Astrocyte (in vitro differentiated cells and primary cell): ENCODE results near the gene DGUOK. TPM values are rescaled to one million over a fixed set of nuclear protein-coding genes. Genes with fewer than 3 reads are reported as not detected.

ENCODE experiments used
- DNase-seq: peaks from one replicate; pipeline ENCODE4 v3.0.0-alpha.2; 2010; ENCODE audit warnings: low read depth
- FAIRE-seq: peaks from 2 replicates; lab custom pipeline; 2011; peaks lifted over from hg19 to GRCh38; lab: Jason Lieb, UNC
- H2AFZ ChIP-seq: 2 replicates; pipeline ENCODE4 v1.6.0; 2012; ENCODE audit warnings: low read depth, low read length, inconsistent platforms
- H3K27ac ChIP-seq: 2 replicates; pipeline ENCODE4 v1.5.1; 2011; ENCODE audit warnings: low read depth, low read length, inconsistent platforms
- H3K27me3 ChIP-seq: 2 replicates; pipeline ENCODE4 v1.6.0; 2011; ENCODE audit warnings: low read length, inconsistent platforms; ENCODE audit not compliant: insufficient read depth
- H3K36me3 ChIP-seq: 2 replicates; pipeline ENCODE4 v1.5.1; 2011; ENCODE audit warnings: low read length, inconsistent platforms; ENCODE audit not compliant: insufficient read depth
- H3K4me1 ChIP-seq: 2 replicates; pipeline ENCODE4 v1.5.1; 2011; ENCODE audit warnings: low read length, inconsistent platforms; ENCODE audit not compliant: insufficient read depth
- H3K4me2 ChIP-seq: 2 replicates; pipeline ENCODE4 v1.6.0; 2012; ENCODE audit warnings: low read length, inconsistent platforms
- H3K4me3 ChIP-seq: 2 replicates; pipeline ENCODE4 v1.5.1; 2011; ENCODE audit warnings: low read depth, mild to moderate bottlenecking, low read length, inconsistent platforms; ENCODE audit not compliant: insufficient read depth
- H3K79me2 ChIP-seq: 2 replicates; pipeline ENCODE4 v1.6.0; 2012; ENCODE audit warnings: mild to moderate bottlenecking, low read length, inconsistent platforms; ENCODE audit not compliant: insufficient read depth
- H3K9ac ChIP-seq: 2 replicates; pipeline ENCODE4 v1.6.0; 2012; ENCODE audit warnings: mild to moderate bottlenecking, low read length, inconsistent platforms
- H3K9me3 ChIP-seq: 2 replicates; pipeline ENCODE4 v1.5.1; 2012; ENCODE audit warnings: low read depth, mild to moderate bottlenecking, low read length, inconsistent platforms; ENCODE audit not compliant: insufficient read depth
- H4K20me1 ChIP-seq: 2 replicates; pipeline ENCODE4 v1.6.0; 2012; ENCODE audit warnings: low read length, inconsistent platforms; ENCODE audit not compliant: insufficient read depth
- H3K27ac Mint-ChIP-seq: one replicate; pipeline ENCODE4 v1.8.0; 2021; ENCODE audit warnings: mild to moderate bottlenecking, mixed read lengths; ENCODE audit not compliant: unreplicated experiment
- H3K27me3 Mint-ChIP-seq: one replicate; pipeline ENCODE4 v1.8.0; 2021; ENCODE audit warnings: low read depth, mixed read lengths; ENCODE audit not compliant: unreplicated experiment
- H3K36me3 Mint-ChIP-seq: one replicate; pipeline ENCODE4 v1.8.0; 2021; ENCODE audit warnings: low read depth, mixed read lengths; ENCODE audit not compliant: unreplicated experiment
- H3K4me1 Mint-ChIP-seq: one replicate; pipeline ENCODE4 v1.8.0; 2021; ENCODE audit warnings: low read depth, mixed read lengths; ENCODE audit not compliant: unreplicated experiment
- H3K4me3 Mint-ChIP-seq: one replicate; pipeline ENCODE4 v1.8.0; 2021; ENCODE audit warnings: mild to moderate bottlenecking, moderate library complexity, mixed read lengths; ENCODE audit not compliant: unreplicated experiment
- H3K9me3 Mint-ChIP-seq: one replicate; pipeline ENCODE4 v1.8.0; 2021; ENCODE audit warnings: mild to moderate bottlenecking, mixed read lengths; ENCODE audit not compliant: unreplicated experiment
- CTCF ChIP-seq: IDR thresholded peaks from 2 replicates; pipeline ENCODE4 v1.5.1; 2011; ENCODE audit warnings: low read depth, mild to moderate bottlenecking, inconsistent platforms, low read length, moderate library complexity; ENCODE audit not compliant: insufficient read depth
- EZH2 ChIP-seq: IDR thresholded peaks from 2 replicates; pipeline ENCODE4 v1.6.1; 2012; ENCODE audit warnings: mild to moderate bottlenecking, low read length, inconsistent platforms; ENCODE audit not compliant: insufficient read depth
- total RNA-seq: library from RNA; stranded (reverse); gene quantifications from 2 replicates; pipeline ENCODE4 v1.2.1, GENCODE V29; 2021

The DGUOK gene
- total RNA-seq, 1 donor from 2014 or later = 84.8 TPM

GRCh38 chr2:73986085-73986681, 59.5 kb downstream of the DGUOK start:
- H3K4me1 Mint-ChIP-seq = peaks cover 24% of the 10 kb centered on the region
- no peaks in the 10 kb centered on the region for H3K9me3 Mint-ChIP-seq
- peak overlapping the region; percentile 85 for H3K4me3 Mint-ChIP-seq
- Histone ChIP-seq H3K4me3 (peak overlapping the region; percentile 57), H3K79me2 (peaks cover 50% of the 10 kb centered on the region), H3K36me3 (no peaks in the 10 kb centered on the region), H3K4me2 (peak overlapping the region; percentile 82), H4K20me1 (peaks cover 36% of the 10 kb centered on the region), H2AFZ (peak overlapping the region; percentile 56), H3K27me3 (peaks cover 3% of the 10 kb centered on the region), H3K27ac (no peak overlapping the region), H3K9ac (peak overlapping the region; percentile 71), H3K9me3 (no peaks in the 10 kb centered on the region), H3K4me1 (peaks cover 26% of the 10 kb centered on the region)
- TF ChIP-seq EZH2 (no peak), CTCF (no peak)
- DNase-seq = no peak
- FAIRE-seq = no peak
- peak overlapping the region; percentile 41 for H3K27ac Mint-ChIP-seq
- H3K36me3 Mint-ChIP-seq = peaks cover 9% of the 10 kb centered on the region
- no peaks in the 10 kb centered on the region for H3K27me3 Mint-ChIP-seq

GRCh38 chr2:73987109-73987947, 60.6 kb downstream of the DGUOK start:
- FAIRE-seq (no peak), DNase-seq (peak; percentile 45)
- Histone ChIP-seq H3K27ac (no peak overlapping the region), H3K4me3 (peak overlapping the region; percentile 34), H2AFZ (peak overlapping the region; percentile 39), H3K27me3 (peaks cover 2% of the 10 kb centered on the region), H3K9me3 (no peaks in the 10 kb centered on the region), H4K20me1 (peaks cover 40% of the 10 kb centered on the region), H3K4me1 (peaks cover 21% of the 10 kb centered on the region), H3K4me2 (peak overlapping the region; percentile 79), H3K79me2 (peaks cover 55% of the 10 kb centered on the region), H3K9ac (no peak overlapping the region), H3K36me3 (no peaks in the 10 kb centered on the region)
- no peaks in the 10 kb centered on the region for H3K9me3 Mint-ChIP-seq
- no peaks in the 10 kb centered on the region for H3K27me3 Mint-ChIP-seq
- no peak overlapping the region for H3K27ac Mint-ChIP-seq
- H3K36me3 Mint-ChIP-seq = peaks cover 9% of the 10 kb centered on the region
- TF ChIP-seq EZH2 (no peak), CTCF (no peak)
- H3K4me1 Mint-ChIP-seq = peaks cover 16% of the 10 kb centered on the region
- peak overlapping the region; percentile 85 for H3K4me3 Mint-ChIP-seq
